HG03280 (cell line): ENCODE data around the gene BRAT1.
"Not testable (repeated sequence)": the region's sequence is repeated elsewhere in the genome, so short reads cannot be mapped to it uniquely, and the experiment has no call there.

Experiments used
- ATAC-seq: cut with Tn5 transposase; IDR thresholded peaks from one replicate; pipeline ENCODE4 v1.9.1; 2021; ENCODE audit warnings: mild to moderate bottlenecking, moderate library complexity; ENCODE audit not compliant: unreplicated experiment

The BRAT1 gene

GRCh38 chr7:2555121-2556052 is at the start of gene BRAT1:
Gene BRAT1, minus strand, starts transcription at chr7:2555524. Its CDS starts 1,093 bp downstream, at chr7:2554431.
- ATAC-seq, result peak; percentile 68

GRCh38 chr7:2604608-2605174 is 49.4 kb upstream of the BRAT1 start:
- no peak for ATAC-seq

DNA sequence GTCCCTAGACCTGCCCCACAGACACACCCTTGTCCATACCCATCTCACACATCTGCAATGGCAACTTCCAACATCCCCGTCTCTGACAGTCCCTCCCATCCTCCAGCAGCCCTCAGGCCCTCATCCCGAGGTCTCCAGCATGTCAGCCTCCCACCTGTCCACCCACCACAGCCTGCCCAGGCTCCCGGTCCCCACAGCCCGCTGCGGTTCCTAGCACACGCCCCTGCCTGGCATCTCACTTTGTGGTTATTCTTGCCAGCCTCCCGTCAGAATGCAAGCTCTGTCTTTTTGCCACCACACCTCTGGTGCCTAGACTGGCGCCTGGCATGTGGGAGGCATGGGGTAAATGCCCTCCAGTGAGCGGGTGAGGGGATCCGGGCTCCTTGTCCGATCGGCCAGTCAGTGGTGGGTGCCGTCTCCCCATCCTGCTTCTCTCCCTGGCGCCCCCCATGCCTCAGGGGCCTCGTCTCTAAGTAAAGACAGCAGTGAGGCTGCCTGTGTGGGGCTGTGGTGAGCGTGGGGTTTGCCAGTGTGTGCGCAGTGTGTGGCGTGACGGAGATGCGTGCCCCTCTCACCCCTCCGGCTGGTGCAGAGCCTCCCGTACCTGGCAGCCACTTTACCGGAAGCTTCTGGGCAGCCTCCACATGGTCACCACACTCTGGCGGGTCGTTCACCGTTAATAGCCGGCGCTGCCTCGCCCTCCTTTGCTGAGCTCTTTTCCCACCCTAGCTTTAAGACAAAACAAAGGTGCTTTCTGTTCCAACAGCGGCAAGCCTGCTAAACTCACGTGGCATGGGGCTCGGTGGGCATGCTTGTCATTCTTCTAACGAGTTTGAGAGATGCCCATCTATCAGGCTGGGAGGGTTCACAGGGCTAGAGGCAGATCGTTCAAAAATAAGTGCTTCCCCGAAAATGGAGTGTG is 48.0 kb upstream of the BRAT1 start:
- no peak for ATAC-seq

- ATAC-seq, result no peak
These were observed 47.2 kb upstream of the BRAT1 start for GRCh38 chr7:2602406-2603043.

- ATAC-seq, result no peak
These were observed 46.6 kb upstream of the BRAT1 start for GRCh38 chr7:2601907-2602306.

- ATAC-seq, result no peak
These were observed 45.7 kb upstream of the BRAT1 start for GRCh38 chr7:2601065-2601464.

- ATAC-seq, result no peak
These were observed 43.0 kb upstream of the BRAT1 start for GRCh38 chr7:2598154-2598823.

- ATAC-seq, result no peak
These were observed 41.9 kb upstream of the BRAT1 start for GRCh38 chr7:2597273-2597640.

GRCh38 chr7:2596464-2597272 is 41.3 kb upstream of the BRAT1 start:
- ATAC-seq, result no peak

DNA sequence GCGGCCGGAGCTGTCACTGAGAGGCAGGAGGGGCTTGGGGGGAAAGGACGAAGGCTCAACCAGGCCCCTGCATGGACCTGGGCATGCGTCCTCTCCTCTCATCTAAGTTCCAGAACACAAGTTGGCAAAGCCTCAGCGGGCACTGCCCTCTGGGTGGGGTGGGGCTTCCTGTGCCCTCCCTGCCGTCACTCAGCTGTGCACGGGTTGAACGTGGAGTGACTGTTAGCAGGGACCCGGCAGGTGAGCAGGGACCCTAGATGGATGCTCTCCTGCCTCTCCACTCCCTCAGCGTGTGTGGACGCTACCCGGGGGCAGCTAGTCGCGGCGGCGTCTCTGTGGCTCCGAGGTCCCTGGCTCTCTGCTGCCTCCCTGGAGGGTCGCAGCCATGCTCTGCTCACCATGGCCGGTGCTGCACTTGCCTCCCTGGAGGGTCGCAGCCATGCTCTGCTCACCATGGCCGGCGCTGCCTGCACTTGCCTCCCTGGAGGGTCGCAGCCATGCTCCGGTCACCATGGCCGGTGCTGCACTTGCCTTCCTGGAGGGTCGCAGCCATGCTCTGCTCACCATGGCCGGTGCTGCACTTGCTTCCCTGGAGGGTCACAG is 40.0 kb upstream of the BRAT1 start:
- no peak for ATAC-seq

DNA sequence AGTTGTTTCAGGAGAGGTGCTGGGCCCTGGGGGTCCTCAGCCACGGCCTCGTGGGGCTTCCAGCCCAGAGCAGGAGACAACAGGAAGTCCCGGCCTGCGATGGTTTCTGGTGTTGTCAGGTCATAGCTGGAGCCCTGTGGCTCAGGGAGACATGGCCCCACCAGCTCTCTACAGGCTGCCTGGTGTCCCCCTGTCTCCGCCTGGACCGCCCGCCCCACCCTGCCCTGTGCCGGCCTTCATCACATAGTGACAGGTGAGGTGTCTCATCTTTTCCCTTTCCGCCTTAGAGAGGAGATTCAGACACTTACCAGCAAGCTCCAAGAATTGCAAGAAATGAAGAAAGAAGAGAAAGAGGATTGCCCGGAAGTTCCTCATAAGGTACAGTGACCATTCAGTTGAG is 39.3 kb upstream of the BRAT1 start:
- no peak for ATAC-seq

- ATAC-seq, result no peak
These were observed 37.9 kb upstream of the BRAT1 start for GRCh38 chr7:2593036-2593727.

GRCh38 chr7:2592375-2592865 is 37.1 kb upstream of the BRAT1 start:
- no peak for ATAC-seq

DNA sequence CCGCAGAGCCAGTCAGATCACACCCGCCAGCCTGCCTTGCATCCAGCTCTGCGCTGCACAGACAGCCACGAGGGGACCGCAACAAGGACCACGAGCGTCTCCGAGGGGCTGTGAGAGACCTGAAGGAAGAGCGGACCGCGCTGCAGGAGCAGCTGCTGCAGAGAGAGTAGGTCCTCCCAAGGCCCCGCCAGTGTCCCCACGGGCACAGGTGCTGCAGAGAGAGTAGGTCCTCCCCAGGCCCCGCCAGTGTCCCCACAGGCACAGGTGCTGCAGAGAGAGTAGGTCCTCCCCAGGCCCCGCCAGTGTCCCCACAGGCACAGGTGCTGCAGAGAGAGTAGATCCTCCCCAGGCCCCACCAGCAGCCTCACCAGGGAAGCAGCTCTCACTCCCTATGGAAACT is 34.6 kb upstream of the BRAT1 start:
- not testable (repeated sequence) for ATAC-seq

DNA sequence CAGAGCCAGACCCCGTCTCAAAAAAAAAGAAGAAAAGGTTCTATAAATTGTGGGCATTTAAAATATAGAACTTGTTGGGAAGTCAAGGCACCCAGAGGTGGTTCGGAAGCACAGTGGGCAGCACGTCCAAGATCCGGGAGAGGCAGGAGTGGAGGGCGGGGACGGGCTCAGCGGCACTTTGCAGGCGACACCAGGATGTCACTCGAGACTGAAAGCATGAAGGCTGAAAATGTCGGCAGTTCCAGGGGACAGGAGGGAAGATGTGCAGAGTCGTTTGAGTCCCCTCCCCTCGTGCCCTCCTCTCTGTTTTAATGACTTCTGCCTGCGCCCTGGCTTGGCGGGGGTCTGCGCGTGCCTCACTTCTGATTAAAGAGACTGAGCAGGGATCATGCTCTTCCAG is 34.0 kb upstream of the BRAT1 start:
- ATAC-seq, result no peak

GRCh38 chr7:2587778-2588177 is 32.5 kb upstream of the BRAT1 start:
- ATAC-seq, result no peak

- no peak for ATAC-seq
These were observed 31.8 kb upstream of the BRAT1 start for GRCh38 chr7:2587134-2587533.

GRCh38 chr7:2586326-2587020 is 31.1 kb upstream of the BRAT1 start:
- ATAC-seq, result no peak
